HepG2 (cell line): ENCODE data around the gene PARVB. TPM values are rescaled to one million over a fixed set of nuclear protein-coding genes. Genes with fewer than 3 reads are reported as not detected.

ENCODE experiments used
- ATAC-seq: fragments of 200-7000 bp; cut with Tn5 transposase; 3 replicates; pipeline ENCODE4 v1.9.1; 2020; ENCODE audit warnings: mild to moderate bottlenecking, moderate library complexity
- BruUV-seq: library from RNA; stranded (reverse); fragments of 400-500 nt; replicated peaks from 2 replicates; lab custom pipeline; 2021; lab: Mats Ljungman, UMichigan
- CTCF ChIA-PET: fragments of 300-600 bp; formaldehyde crosslinking; extraction: SDS; loops from one replicate; lab custom pipeline; 2021; ENCODE audit warnings: low total read pairs, inconsistent platforms, low intra/inter-chr PET ratio; lab: Yijun Ruan, JAX
- POLR2A ChIA-PET: fragments of 350-600 bp; sonication (Branson Sonifier 250); formaldehyde crosslinking; loops from one replicate; lab custom pipeline; 2020; ENCODE audit warnings: antibody characterized with exemption, inconsistent platforms; lab: Yijun Ruan, JAX
- DNase-seq: peaks from one replicate; pipeline ENCODE4 v3.0.0-alpha.2; 2015; ENCODE audit warnings: low spot score
- FAIRE-seq: peaks from 3 replicates; lab custom pipeline; 2011; peaks lifted over from hg19 to GRCh38; lab: Jason Lieb, UNC
- H2AFZ ChIP-seq: one replicate; pipeline ENCODE4 v1.6.1; 2011; ENCODE audit warnings: low read length, inconsistent platforms
- H3K27ac ChIP-seq: fragments of 300-600 bp; 3 replicates; pipeline ENCODE4 v1.8.0; 2011; ENCODE audit warnings: mixed run types, mild to moderate bottlenecking, mixed read lengths, low read length, inconsistent platforms; ENCODE audit not compliant: insufficient read depth; ENCODE audit errors: extremely low read length
- H3K27me3 ChIP-seq, 2 experiments: fragments of 200-600 bp in 1 of 2; 2 replicates in 1 of 2; 3 replicates in 1 of 2; pipeline versions ENCODE4 v1.6.0 to v1.8.0; 2011; ENCODE audit warnings: low read length in 2 of 2, mild to moderate bottlenecking in 2 of 2, moderate library complexity in 2 of 2, inconsistent platforms in 1 of 2; ENCODE audit not compliant: insufficient read depth in 2 of 2, control insufficient read depth in 1 of 2
- H3K36me3 ChIP-seq, 2 experiments: fragments of 200-600 bp in 1 of 2; replicated peaks in 1 of 2; 2 replicates in 1 of 2; 3 replicates in 1 of 2; pipeline versions ENCODE4 v1.5.1 to v1.8.0; 2011; ENCODE audit warnings: low read length in 2 of 2, inconsistent platforms in 1 of 2; ENCODE audit not compliant: insufficient read depth in 2 of 2, control insufficient read depth in 1 of 2
- H3K4me1 ChIP-seq: 2 replicates; pipeline ENCODE4 v1.5.1; 2012; ENCODE audit warnings: low read length, inconsistent platforms; ENCODE audit not compliant: insufficient read depth
- H3K4me2 ChIP-seq: 2 replicates; pipeline ENCODE4 v1.6.0; 2011; ENCODE audit warnings: low read depth, low read length, inconsistent platforms
- H3K4me3 ChIP-seq, 3 experiments: fragments of 200-600 bp in 1 of 3; sonication (generic), shearing (Covaris generic) in 1 of 3; replicated peaks in 1 of 3; 2 replicates each; pipeline ENCODE4 v1.5.1; 2011 to 2016; ENCODE audit warnings: low read length in 3 of 3, inconsistent platforms in 2 of 3, low read depth in 2 of 3, mild to moderate bottlenecking in 2 of 3, control low read depth in 1 of 3, mixed read lengths in 1 of 3; ENCODE audit not compliant: insufficient read depth in 1 of 3
- H3K79me2 ChIP-seq: one replicate; pipeline ENCODE4 v1.6.1; 2011; ENCODE audit warnings: low read length, inconsistent platforms; ENCODE audit not compliant: insufficient read depth
- H3K9ac ChIP-seq: 2 replicates; pipeline ENCODE4 v1.6.0; 2011; ENCODE audit warnings: mild to moderate bottlenecking, low read depth, low read length, inconsistent platforms; ENCODE audit not compliant: insufficient read depth
- H3K9me3 ChIP-seq: 2 replicates; pipeline ENCODE4 v1.5.1; 2012; ENCODE audit warnings: mild to moderate bottlenecking, low read length
- H4K20me1 ChIP-seq: 2 replicates; pipeline ENCODE4 v1.6.0; 2011; ENCODE audit warnings: inconsistent platforms, mild to moderate bottlenecking, low read length, moderate library complexity; ENCODE audit not compliant: insufficient read depth
- MBD4 ChIP-seq: IDR thresholded peaks from 2 replicates; pipeline ENCODE4 v1.6.1; 2012; ENCODE audit warnings: low read length, inconsistent platforms, borderline replicate concordance
- MYNN ChIP-seq: sonication (generic); formaldehyde crosslinking; IDR thresholded peaks from 2 replicates; pipeline ENCODE4 v1.4.0; 2020; ENCODE audit warnings: mild to moderate bottlenecking, low read depth, missing genetic modification reagents
- NR2F2 ChIP-seq: IDR thresholded peaks from 2 replicates; pipeline ENCODE4 v1.6.1; 2012; ENCODE audit warnings: low read depth, inconsistent platforms, borderline replicate concordance
- PBX2 ChIP-seq: IDR thresholded peaks from 2 replicates; pipeline ENCODE4 v1.6.1; 2016; ENCODE audit warnings: control low read depth
- RFX3 ChIP-seq: IDR thresholded peaks from 2 replicates; pipeline ENCODE4 v1.6.1; 2016; ENCODE audit warnings: missing biosample characterization, missing genetic modification reagents
- ZBTB3 ChIP-seq: sonication (generic); formaldehyde crosslinking; IDR thresholded peaks from 2 replicates; pipeline ENCODE4 v1.4.0; 2020; ENCODE audit warnings: low read depth, mild to moderate bottlenecking, moderate library complexity, missing genetic modification reagents, borderline replicate concordance
- ZNF768 ChIP-seq: sonication (generic); formaldehyde crosslinking; IDR thresholded peaks from 2 replicates; pipeline ENCODE4 v1.4.0; 2020; ENCODE audit warnings: missing genetic modification reagents
- WGBS: methylation state at CpG from one replicate; pipeline ENCODE4 v1.1.6; 2017; ENCODE audit warnings: low lambda C conversion rate; 5-methylcytosine and 5-hydroxymethylcytosine counted together
- in situ Hi-C: cut with HindIII; loops from 2 replicates; pipeline ENCODE4 v1.10.0; 2017; ENCODE audit warnings: low pct_unique_long_range_greater_than_20kb; ENCODE audit not compliant: extremely low pct_ligation_motif_present
- intact Hi-C: fragments of 100-400 bp; cut with micrococcal nuclease; formaldehyde crosslinking; loops from one replicate; pipeline ENCODE4 v1.10.0; 2022; ENCODE audit not compliant: unreplicated experiment
- polyA plus RNA-seq, 8 experiments: library from polyadenylated mRNA; depleted of rRNA in 3 of 8; stranded (reverse) in 7 of 8; unstranded in 1 of 8; fragments of >200 nt; fragmentation: Illumina TruSeq in 4 of 8; extraction: Trizol in 4 of 8; gene quantifications; 2 replicates each; pipeline versions ENCODE4 v1.2.1 to v1.2.3, GENCODE V29; 2011 to 2016; ENCODE audit warnings: low read depth in 4 of 8, missing spikeins in 1 of 8, mixed read lengths in 1 of 8; ENCODE audit not compliant: insufficient read depth in 1 of 8
- total RNA-seq, 5 experiments: library from RNA; depleted of rRNA; stranded (reverse); fragments of >200 nt; fragmentation: Illumina TruSeq; extraction: Trizol; gene quantifications; 2 replicates each; pipeline ENCODE4 v1.2.3, GENCODE V29; 2016; ENCODE audit warnings: low read depth in 1 of 5
- TF ChIP-seq, protein P1 (sequence below): sonication (generic); formaldehyde crosslinking; IDR thresholded peaks from 2 replicates; pipeline ENCODE4 v1.4.0; 2020; ENCODE audit warnings: missing genetic modification reagents
- TF ChIP-seq, protein P2 (sequence below): IDR thresholded peaks from 2 replicates; pipeline ENCODE4 v1.6.1; 2016; ENCODE audit warnings: missing genetic modification reagents, missing compliant biosample characterization
- TF ChIP-seq, protein P3 (sequence below): sonication (generic); formaldehyde crosslinking; IDR thresholded peaks from 2 replicates; pipeline ENCODE4 v1.8.0; 2022; ENCODE audit warnings: missing genetic modification reagents, mild to moderate bottlenecking, borderline replicate concordance

PARVB gene
- total and polyA plus RNA-seq, 2 of the 13 experiments (the other 11 are each of a cell fraction or from before 2014, with no cell fraction given), result 0.11 to 0.15 TPM

DNA sequence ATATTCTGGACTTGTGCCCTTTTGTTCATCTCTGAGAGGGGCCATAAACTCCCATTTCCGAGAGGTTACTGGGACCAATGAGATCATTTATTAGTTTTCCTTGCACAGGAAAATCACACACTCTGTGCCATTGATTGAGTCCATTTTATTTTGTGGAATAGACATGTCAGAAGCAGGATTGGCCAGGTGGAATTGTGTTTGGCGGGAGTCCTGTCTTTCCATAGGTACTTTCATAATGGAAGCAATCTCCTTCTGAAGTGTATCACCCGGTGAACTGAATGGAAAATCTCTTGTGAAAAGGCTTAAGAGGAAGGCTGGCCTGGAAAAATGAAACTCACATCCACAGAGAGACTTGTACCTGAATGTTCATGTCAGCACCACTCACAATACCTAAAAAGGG is 93.6 kb downstream of the PARVB start (continued):
- TF ChIP-seq PBX2 (CRISPR knock-in tag) (no peak), MYNN (CRISPR knock-in tag) (no peak), RFX3 (CRISPR knock-in tag) (no peak), ZBTB3 (no peak), MBD4 (no peak)
- TF ChIP-seq, protein P1, sequence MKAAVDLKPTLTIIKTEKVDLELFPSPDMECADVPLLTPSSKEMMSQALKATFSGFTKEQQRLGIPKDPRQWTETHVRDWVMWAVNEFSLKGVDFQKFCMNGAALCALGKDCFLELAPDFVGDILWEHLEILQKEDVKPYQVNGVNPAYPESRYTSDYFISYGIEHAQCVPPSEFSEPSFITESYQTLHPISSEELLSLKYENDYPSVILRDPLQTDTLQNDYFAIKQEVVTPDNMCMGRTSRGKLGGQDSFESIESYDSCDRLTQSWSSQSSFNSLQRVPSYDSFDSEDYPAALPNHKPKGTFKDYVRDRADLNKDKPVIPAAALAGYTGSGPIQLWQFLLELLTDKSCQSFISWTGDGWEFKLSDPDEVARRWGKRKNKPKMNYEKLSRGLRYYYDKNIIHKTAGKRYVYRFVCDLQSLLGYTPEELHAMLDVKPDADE (CRISPR knock-in tag), result no peak
- TF ChIP-seq, protein P2, sequence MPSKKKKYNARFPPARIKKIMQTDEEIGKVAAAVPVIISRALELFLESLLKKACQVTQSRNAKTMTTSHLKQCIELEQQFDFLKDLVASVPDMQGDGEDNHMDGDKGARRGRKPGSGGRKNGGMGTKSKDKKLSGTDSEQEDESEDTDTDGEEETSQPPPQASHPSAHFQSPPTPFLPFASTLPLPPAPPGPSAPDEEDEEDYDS (CRISPR knock-in tag), result no peak
- TF ChIP-seq, protein P3, sequence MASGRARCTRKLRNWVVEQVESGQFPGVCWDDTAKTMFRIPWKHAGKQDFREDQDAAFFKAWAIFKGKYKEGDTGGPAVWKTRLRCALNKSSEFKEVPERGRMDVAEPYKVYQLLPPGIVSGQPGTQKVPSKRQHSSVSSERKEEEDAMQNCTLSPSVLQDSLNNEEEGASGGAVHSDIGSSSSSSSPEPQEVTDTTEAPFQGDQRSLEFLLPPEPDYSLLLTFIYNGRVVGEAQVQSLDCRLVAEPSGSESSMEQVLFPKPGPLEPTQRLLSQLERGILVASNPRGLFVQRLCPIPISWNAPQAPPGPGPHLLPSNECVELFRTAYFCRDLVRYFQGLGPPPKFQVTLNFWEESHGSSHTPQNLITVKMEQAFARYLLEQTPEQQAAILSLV (CRISPR knock-in tag), result no peak

GRCh38 chr22:44118645-44119315 is 94.7 kb downstream of the PARVB start:
- intact Hi-C loops (no loop called here), in situ Hi-C loops (no loop called here)
- no peak overlapping the region for H3K27ac ChIP-seq
- H3K4me3 ChIP-seq, result no peak overlapping the region
- no peak for FAIRE-seq
- no peaks in the 10 kb centered on the region for H4K20me1 ChIP-seq
- no peak overlapping the region for H3K9ac ChIP-seq
- H3K36me3 ChIP-seq, result no peaks in the 10 kb centered on the region
- 38% methylated on average over 2 of the region's 12 CpGs for WGBS
- H3K27me3 ChIP-seq, result no peaks in the 10 kb centered on the region; a peak in 1 of 5 replicates
- no peaks in the 10 kb centered on the region for H3K9me3 ChIP-seq
- no peak; the same call in 1 of the 3 replicates for ATAC-seq
- peak; percentile 83; the same call in 1 of the 2 replicates for TF ChIP-seq ZNF768 (CRISPR knock-in tag)
- no peak for TF ChIP-seq NR2F2
- CTCF ChIA-PET, result no interaction called here
- POLR2A ChIA-PET, result no interaction called here
- no peak overlapping the region for H3K4me2 ChIP-seq
- no TSS peak for BruUV-seq
- DNase-seq, result no peak
- H3K4me1 ChIP-seq, result no peaks in the 10 kb centered on the region
- H2AFZ ChIP-seq, result no peak overlapping the region
- no peaks in the 10 kb centered on the region for H3K79me2 ChIP-seq
